ENCODE results near the gene UCK2.

The UCK2 gene

DNA sequence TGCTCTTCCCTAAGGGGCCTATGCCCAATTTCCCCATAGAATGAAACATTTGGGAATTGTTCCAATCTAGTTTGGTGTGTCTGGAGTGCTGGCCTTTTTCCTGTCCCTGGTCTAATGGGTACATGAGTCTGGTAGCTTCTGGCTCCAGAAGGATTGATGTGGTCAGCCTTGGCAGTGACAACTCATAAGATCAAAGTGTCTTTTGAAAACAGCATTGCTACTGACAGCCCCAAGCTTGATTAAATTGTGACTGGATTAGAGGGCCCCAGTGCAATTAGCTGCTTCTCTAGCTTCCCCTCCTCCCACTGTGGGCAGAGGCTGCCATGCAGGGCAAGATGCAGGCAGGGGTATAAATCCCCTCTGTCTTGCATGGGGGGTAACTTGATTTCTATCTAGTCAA is 130.9 kb downstream of the UCK2 start:
- no peak overlapping the region for H3K4me3 ChIP-seq (ENCODE audit: low read length)
- H2AFZ ChIP-seq (ENCODE audit: low read length), result no peak overlapping the region
- H3F3A ChIP-seq (ENCODE audit: insufficient read depth, low read length), result no peaks in the 10 kb centered on the region
- H4K20me1 ChIP-seq (ENCODE audit: insufficient read depth, low read length), result no peaks in the 10 kb centered on the region
- H3K27ac ChIP-seq (ENCODE audit: low read length), result no peak overlapping the region
- TF ChIP-seq EZH2phosphoT487 (IDR thresholded peaks at IDR 0.05; ENCODE audit: low read length) (no peak), EZH2 (optimal IDR thresholded peaks at IDR 0.05; ENCODE audit: low read depth, low read length) (no peak)
- TF ChIP-seq, protein P1, sequence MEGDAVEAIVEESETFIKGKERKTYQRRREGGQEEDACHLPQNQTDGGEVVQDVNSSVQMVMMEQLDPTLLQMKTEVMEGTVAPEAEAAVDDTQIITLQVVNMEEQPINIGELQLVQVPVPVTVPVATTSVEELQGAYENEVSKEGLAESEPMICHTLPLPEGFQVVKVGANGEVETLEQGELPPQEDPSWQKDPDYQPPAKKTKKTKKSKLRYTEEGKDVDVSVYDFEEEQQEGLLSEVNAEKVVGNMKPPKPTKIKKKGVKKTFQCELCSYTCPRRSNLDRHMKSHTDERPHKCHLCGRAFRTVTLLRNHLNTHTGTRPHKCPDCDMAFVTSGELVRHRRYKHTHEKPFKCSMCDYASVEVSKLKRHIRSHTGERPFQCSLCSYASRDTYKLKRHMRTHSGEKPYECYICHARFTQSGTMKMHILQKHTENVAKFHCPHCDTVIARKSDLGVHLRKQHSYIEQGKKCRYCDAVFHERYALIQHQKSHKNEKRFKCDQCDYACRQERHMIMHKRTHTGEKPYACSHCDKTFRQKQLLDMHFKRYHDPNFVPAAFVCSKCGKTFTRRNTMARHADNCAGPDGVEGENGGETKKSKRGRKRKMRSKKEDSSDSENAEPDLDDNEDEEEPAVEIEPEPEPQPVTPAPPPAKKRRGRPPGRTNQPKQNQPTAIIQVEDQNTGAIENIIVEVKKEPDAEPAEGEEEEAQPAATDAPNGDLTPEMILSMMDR (IDR thresholded peaks at IDR 0.05; ENCODE audit: low read length), result no peak
- no peaks in the 10 kb centered on the region for H3K79me2 ChIP-seq (ENCODE audit: low read length)
- no peaks in the 10 kb centered on the region for H3K9me3 ChIP-seq (replicated peaks; ENCODE audit: insufficient read depth, low read length)
- DNase-seq, result no peak
- no peaks in the 10 kb centered on the region for H3K27me3 ChIP-seq (replicated peaks; ENCODE audit: insufficient read depth, low read length)
- no peaks in the 10 kb centered on the region for H3K4me1 ChIP-seq (ENCODE audit: low read length)
- no peaks in the 10 kb centered on the region for H3K36me3 ChIP-seq (replicated peaks; ENCODE audit: insufficient read depth, low read length)
- no peak overlapping the region for H3K9ac ChIP-seq (ENCODE audit: low read length)
- no peak overlapping the region for H3K4me2 ChIP-seq (ENCODE audit: low read depth, low read length)
- no peaks in the 10 kb centered on the region for H3K9me2 ChIP-seq (replicated peaks; ENCODE audit: insufficient read depth, low read length)

DNA sequence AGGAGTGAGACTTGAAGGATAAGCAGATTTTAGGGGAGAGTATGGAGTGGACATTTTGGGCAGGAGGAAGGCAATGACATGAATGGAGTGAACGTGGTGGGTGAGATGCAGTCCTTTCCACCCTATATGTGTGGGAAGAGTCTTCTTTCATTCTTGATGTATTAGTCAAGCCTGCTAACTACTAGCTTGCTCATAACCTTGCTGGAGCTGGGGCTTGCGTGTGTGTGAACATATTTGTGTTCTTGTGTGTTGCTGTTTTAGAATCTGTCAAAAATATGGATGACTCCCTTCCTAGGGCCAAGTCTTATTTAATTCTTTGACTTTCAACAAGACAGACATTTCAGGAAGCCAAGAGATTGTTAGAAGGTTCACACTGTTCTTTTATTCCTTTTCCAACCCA is 132.7 kb downstream of the UCK2 start:
- Histone ChIP-seq H2AFZ (ENCODE audit: low read length) (no peak overlapping the region), H3K9ac (ENCODE audit: low read length) (no peak overlapping the region), H3K4me2 (ENCODE audit: low read depth, low read length) (no peak overlapping the region), H3K9me3 (replicated peaks; ENCODE audit: insufficient read depth, low read length) (no peaks in the 10 kb centered on the region), H3K27ac (ENCODE audit: low read length) (no peak overlapping the region), H3K36me3 (replicated peaks; ENCODE audit: insufficient read depth, low read length) (no peaks in the 10 kb centered on the region), H3F3A (ENCODE audit: insufficient read depth, low read length) (no peaks in the 10 kb centered on the region), H3K4me3 (ENCODE audit: low read length) (no peak overlapping the region), H3K9me2 (replicated peaks; ENCODE audit: insufficient read depth, low read length) (no peaks in the 10 kb centered on the region), H3K4me1 (ENCODE audit: low read length) (no peaks in the 10 kb centered on the region), H4K20me1 (ENCODE audit: insufficient read depth, low read length) (no peaks in the 10 kb centered on the region), H3K27me3 (replicated peaks; ENCODE audit: insufficient read depth, low read length) (no peaks in the 10 kb centered on the region), H3K79me2 (ENCODE audit: low read length) (no peaks in the 10 kb centered on the region)
- TF ChIP-seq, protein P1 (IDR thresholded peaks at IDR 0.05; ENCODE audit: low read length), result no peak
- TF ChIP-seq EZH2 (optimal IDR thresholded peaks at IDR 0.05; ENCODE audit: low read depth, low read length) (no peak), EZH2phosphoT487 (IDR thresholded peaks at IDR 0.05; ENCODE audit: low read length) (no peak)
- no peak for DNase-seq

DNA sequence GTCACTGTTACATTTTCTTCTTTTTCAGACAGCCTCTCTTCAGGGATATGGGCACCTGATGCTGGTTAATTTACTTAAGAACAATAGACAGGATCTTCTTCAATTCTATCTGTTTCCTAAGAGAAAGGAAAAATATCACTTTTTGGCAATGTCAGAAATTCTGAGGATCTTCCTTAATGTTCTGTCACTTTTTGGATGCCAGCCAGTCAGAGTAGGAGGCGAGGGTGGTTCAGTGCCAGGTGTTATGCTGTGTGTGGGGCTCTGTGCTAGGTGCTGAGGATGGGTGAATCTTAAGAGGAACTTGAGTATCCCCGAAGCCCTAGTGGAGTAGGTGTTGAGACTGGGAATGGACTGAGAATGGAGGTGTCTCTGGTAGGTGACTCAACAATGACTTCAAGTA is 133.5 kb downstream of the UCK2 start:
- Histone ChIP-seq H3K9me3 (replicated peaks; ENCODE audit: insufficient read depth, low read length) (no peaks in the 10 kb centered on the region), H3K4me3 (ENCODE audit: low read length) (no peak overlapping the region), H3K27me3 (replicated peaks; ENCODE audit: insufficient read depth, low read length) (no peaks in the 10 kb centered on the region), H3K4me1 (ENCODE audit: low read length) (no peaks in the 10 kb centered on the region), H3K9ac (ENCODE audit: low read length) (no peak overlapping the region), H3F3A (ENCODE audit: insufficient read depth, low read length) (no peaks in the 10 kb centered on the region), H3K4me2 (ENCODE audit: low read depth, low read length) (no peak overlapping the region), H3K9me2 (replicated peaks; ENCODE audit: insufficient read depth, low read length) (no peaks in the 10 kb centered on the region), H2AFZ (ENCODE audit: low read length) (no peak overlapping the region), H3K27ac (ENCODE audit: low read length) (no peak overlapping the region), H4K20me1 (ENCODE audit: insufficient read depth, low read length) (no peaks in the 10 kb centered on the region), H3K79me2 (ENCODE audit: low read length) (no peaks in the 10 kb centered on the region), H3K36me3 (replicated peaks; ENCODE audit: insufficient read depth, low read length) (no peaks in the 10 kb centered on the region)
- DNase-seq, result no peak
- TF ChIP-seq EZH2 (optimal IDR thresholded peaks at IDR 0.05; ENCODE audit: low read depth, low read length), result no peak
- TF ChIP-seq, protein P1 (IDR thresholded peaks at IDR 0.05; ENCODE audit: low read length), result no peak
- TF ChIP-seq EZH2phosphoT487 (IDR thresholded peaks at IDR 0.05; ENCODE audit: low read length), result no peak

Measured in MM.1S (cell line).